HEK293T (cell line): ENCODE results near the gene CTNNA2.

ENCODE experiments used
- BHLHE40 ChIP-seq: fragments of 450-650 bp; IDR thresholded peaks from 2 replicates; pipeline ENCODE4 v1.6.1; 2016; ENCODE audit warnings: mild to moderate bottlenecking, moderate library complexity, borderline replicate concordance
- LEF1 ChIP-seq: fragments of 450-650 bp; IDR thresholded peaks from 2 replicates; pipeline ENCODE4 v1.6.1; 2017; ENCODE audit warnings: mild to moderate bottlenecking, borderline replicate concordance
- SP1 ChIP-seq: fragments of 450-650 bp; IDR thresholded peaks from 2 replicates; pipeline ENCODE4 v1.6.1; 2017
- TARDBP ChIP-seq: fragments of 450-650 bp; IDR thresholded peaks from 2 replicates; pipeline ENCODE4 v1.6.1; 2016

DNA sequence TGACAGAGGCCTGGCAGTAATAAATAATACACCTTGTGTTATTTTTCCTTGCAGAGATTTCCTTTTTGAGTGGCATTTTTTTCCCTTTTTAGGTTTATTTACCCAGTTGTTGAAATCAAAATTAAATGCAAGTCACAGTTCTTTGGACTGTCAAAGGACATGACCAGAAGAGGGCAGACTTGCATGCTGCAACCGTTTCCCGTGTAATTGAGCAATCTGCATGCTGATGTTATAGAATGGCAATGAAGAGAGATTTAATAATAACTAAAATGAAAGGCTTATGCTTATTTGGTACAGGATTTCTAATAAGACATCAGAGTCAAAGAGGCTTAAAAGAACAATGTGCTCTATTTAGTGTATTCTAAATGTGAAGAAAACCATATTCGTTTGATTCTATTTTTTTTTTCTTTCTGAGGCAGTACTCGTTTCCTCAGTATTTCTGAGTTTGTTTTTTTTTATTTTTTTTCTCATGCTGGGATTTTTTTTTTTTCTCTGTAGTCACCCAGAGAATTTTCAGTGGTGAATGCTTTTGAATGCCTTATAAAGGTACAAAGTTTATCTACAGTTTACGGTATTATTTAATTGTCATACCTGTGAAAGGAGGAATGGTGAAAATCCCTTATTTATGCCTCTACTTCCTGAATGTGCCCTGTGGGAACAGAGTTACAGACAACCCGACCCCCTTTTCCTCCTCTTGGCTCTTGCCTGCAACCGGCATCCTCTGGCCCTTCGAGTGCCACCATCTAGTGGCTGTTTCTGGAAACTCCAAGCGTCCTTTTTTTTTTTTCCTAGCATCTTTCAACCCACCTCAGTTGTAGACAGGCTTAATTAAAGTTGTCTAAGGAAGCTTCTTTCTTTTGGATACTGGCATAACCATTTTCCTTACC lies 423.2 kb downstream of the CTNNA2 start:
- no peak for TF ChIP-seq SP1
- TF ChIP-seq BHLHE40: no peak
- TF ChIP-seq LEF1: no peak
- TF ChIP-seq TARDBP: no peak
